Stimulated activated CD4-positive, alpha-beta T cell treated with anti-CD3 and anti-CD28 coated beads, Interleukin-2, amount 100 ng/mL, for 24 hours (primary cell): ENCODE data around the gene ABCC3.
A peak's percentile ranks its signal among the peaks of the same experiment; 100 is the strongest.

Source experiments
- DNase-seq, 2 donors: peaks; one replicate each; pipeline ENCODE4 v3.0.0-alpha.2; 2020

ABCC3 gene

GRCh38 chr17:50627782-50628601 is 6.7 kb upstream of the ABCC3 start:
- DNase-seq: no peak

- DNase-seq: no peak
These were observed 4.8 kb upstream of the ABCC3 start for GRCh38 chr17:50629902-50630301.

- DNase-seq: peak; percentile 66 to 74
These were observed 4.0 kb upstream of the ABCC3 start for GRCh38 chr17:50630524-50631194.

- no peak for DNase-seq
These were observed 3.3 kb upstream of the ABCC3 start for GRCh38 chr17:50631195-50631907.

GRCh38 chr17:50631908-50632571 is 2.6 kb upstream of the ABCC3 start:
- no peak for DNase-seq

- DNase-seq: no peak
These were observed 2.0 kb upstream of the ABCC3 start for GRCh38 chr17:50632637-50633036.

GRCh38 chr17:50633683-50634082 is 998 bp upstream of the ABCC3 start:
- no peak for DNase-seq

- DNase-seq: no peak
These were observed 442 bp downstream of the ABCC3 start for GRCh38 chr17:50634915-50635731.

GRCh38 chr17:50635732-50635981 is 976 bp downstream of the ABCC3 start:
- no peak for DNase-seq

GRCh38 chr17:50635982-50636803 is 1.5 kb downstream of the ABCC3 start:
- DNase-seq: no peak

GRCh38 chr17:50636804-50637195 is 2.1 kb downstream of the ABCC3 start:
- DNase-seq: no peak

GRCh38 chr17:50637829-50638605 is 3.3 kb downstream of the ABCC3 start:
- DNase-seq: no peak

GRCh38 chr17:50638606-50638965 is 3.9 kb downstream of the ABCC3 start:
- DNase-seq: no peak

- no peak for DNase-seq
These were observed 4.5 kb downstream of the ABCC3 start for GRCh38 chr17:50638966-50639713.

GRCh38 chr17:50640686-50641351 is 6.1 kb downstream of the ABCC3 start:
- no peak for DNase-seq

GRCh38 chr17:50641357-50641756 is 6.7 kb downstream of the ABCC3 start:
- no peak for DNase-seq

GRCh38 chr17:50642071-50642721 is 7.5 kb downstream of the ABCC3 start:
- DNase-seq: no peak

GRCh38 chr17:50642722-50643656 is 8.3 kb downstream of the ABCC3 start:
- DNase-seq: no peak
